GM21786 (cell line): ENCODE results near the gene RRN3.
"Not testable (repeated sequence)": the region's sequence is repeated elsewhere in the genome, so short reads cannot be mapped to it uniquely, and the experiment has no call there.

Experiments
- ATAC-seq: cut with Tn5 transposase; IDR thresholded peaks from one replicate; pipeline ENCODE4 v1.9.1; 2021; ENCODE audit not compliant: unreplicated experiment

RRN3 gene

DNA sequence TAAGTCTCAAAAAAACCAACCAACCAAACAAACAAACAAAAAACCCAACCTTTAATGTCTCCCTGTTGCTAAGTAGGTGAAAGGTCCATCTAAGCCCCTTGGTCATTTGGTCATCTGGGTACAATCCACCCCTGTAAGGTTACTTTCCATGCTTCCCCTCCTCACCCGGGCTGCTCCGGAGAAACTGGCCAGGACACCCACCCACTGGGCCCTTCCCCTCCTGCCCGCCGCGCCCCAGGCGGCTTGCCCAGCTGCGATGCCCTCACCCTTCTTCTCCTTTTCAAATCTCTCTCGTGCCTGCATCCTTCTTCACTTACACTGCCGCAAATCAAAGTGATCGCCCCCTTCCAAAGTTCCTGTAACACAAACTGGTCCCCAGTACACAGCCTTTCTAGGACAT lies 40.2 kb downstream of the RRN3 start:
- no peak for ATAC-seq

DNA sequence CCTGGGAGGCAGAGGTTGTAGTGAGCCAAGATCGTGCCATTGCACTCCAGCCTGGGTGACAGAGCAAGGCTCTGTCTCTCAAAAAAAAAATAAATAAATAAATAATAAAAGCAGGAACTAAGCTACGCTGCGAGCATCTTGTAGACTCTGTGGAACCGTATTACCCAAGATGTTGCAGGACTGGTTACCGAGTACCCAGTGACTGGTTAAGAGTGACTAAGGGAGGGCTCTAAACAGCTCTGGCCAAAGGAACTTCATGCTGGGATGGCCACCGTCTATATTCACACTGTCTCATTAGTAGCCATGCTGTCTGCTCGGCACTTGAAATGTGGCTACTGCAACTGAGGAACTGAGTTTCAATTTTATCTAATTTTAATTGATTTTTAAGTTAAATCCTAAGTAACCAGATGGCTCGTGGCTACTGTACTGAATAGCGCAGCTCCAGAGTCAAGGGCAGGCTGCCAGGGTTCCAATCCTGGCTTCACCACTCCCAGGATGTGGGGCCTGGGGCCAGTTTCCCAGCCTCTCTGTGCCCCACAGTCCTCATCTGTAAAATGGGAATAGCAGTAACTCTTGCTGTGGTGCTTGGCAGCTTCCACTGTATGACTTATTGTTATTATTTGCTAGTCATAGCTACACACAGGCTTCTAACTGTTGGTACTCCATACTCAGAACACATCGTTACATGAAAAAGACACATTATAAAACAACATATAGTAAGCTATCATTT lies 41.2 kb downstream of the RRN3 start:
- no peak for ATAC-seq

DNA sequence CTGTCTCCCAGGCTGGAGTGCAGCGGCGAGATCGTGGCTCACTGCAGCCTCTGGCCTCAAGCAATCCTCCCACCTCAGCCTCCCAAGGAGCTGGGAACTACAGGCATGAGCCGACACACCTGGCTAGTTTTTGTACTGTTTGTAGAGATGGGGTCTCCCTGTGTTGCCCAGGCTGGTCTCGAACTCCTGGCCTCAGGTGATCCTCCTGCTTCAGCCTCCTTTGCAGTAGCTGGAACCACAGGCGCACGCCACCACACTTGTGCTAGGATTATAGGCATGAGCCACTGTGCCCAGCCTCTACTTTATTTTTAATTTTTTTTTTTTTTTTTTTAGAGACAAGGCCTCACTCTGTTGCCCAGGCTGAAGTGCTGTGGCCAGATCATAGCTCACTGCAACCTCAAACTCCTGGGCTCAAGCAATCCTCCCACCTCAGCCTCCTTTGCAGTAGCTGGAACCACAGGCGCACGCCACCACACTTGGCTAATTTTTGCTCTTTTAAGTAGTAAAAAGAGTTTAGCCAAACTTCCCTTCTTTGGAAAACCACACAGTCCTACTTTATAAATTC lies 42.6 kb downstream of the RRN3 start:
- no peak for ATAC-seq

DNA sequence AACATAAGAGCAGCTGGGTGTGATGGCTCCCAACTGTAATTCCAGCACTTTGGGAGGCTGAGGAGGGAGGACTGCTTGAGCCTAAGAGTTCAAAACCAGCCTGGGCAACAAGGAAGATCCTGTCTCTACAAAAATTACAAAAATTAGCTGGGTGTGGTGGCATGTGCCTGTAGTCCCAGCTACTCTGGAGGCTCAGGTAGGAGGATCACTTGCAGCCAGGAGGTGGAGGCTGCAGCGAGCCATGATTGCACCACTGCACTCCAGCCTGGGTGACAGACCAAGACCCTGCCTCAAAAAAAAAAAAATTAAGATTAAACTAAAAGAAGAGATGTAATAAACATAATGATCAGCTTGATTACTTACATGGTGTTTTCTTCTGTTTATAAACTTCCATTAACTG lies 43.6 kb downstream of the RRN3 start:
- ATAC-seq: not testable (repeated sequence)

GRCh38 chr16:15049581-15050180 lies 44.4 kb downstream of the RRN3 start:
- no peak for ATAC-seq

GRCh38 chr16:15046692-15047376 lies 47.2 kb downstream of the RRN3 start:
- no peak for ATAC-seq

DNA sequence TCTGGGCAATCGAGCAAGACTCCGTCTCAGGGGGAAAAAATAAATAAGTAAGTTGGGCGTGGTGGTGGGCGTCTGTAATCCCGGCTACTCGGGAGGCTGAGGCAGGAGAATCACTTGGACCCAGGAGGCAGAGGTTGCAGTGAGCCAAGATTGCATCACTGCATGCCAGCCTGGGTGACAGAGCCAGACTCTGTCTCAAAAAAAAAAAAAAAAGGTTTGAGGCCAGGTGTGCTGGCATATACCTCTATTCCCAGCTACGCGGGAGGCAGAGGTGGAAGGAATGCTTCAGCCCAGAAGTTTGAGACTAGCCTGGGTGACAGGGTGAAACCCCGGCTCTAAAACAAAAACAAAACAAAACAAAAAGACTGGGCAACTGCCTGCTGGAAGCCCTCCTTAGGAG lies 48.8 kb downstream of the RRN3 start:
- not testable (repeated sequence) for ATAC-seq

DNA sequence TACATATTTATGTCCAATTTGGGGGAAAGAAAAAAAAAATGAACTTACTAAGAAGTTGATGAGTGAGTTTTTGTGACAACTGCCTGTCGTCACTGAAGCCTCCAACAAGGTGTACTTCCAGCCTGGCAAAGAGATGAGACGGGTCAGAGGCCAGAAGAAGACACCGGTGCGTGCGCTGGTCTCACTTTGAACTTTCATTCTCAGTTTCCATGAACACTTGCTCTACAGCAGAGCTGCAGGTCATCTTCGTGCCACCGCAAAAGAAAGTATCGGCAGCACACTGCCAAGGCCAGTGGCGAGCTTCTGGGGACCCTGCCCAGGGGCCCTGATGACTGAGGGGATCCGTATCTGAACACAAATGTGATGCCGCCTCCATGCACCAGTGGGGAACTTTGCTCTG lies 49.8 kb downstream of the RRN3 start:
- ATAC-seq: no peak

GRCh38 chr16:15043344-15043743 lies 50.7 kb downstream of the RRN3 start:
- ATAC-seq: no peak

DNA sequence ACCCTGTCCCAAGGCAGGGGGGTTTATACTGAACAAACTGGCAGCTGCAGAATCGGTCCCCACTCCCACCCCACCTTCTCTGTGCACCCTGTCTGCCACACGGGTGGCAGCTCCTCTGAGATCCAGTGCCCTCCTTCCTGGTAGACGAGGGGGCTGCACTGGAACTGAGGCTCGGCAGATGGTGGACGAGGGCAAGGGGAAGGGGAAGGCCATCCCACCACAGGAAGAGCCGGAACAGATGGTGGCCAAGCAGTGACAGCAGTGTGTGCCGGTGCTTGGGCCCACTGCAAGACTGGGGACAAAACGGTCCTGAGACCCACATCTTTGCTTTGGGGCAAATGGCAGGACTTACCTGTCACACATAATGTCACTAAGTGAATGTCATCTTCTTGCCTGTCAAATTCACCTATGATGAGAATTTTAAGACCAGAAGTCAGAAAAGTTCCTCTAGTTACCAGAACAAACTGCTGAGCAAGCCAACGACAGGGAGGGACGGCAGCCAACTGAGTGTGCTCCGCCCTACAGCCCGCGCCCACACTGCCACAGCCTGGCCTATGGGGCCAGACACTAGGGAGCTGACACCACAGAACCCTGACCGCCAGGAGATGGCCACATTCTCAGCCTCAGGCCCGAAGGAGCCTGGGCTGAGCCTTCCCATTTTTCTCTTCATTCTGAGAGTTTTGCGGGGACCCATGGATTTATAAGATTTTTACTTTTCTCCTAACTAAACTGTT lies 52.6 kb downstream of the RRN3 start:
- no peak for ATAC-seq

DNA sequence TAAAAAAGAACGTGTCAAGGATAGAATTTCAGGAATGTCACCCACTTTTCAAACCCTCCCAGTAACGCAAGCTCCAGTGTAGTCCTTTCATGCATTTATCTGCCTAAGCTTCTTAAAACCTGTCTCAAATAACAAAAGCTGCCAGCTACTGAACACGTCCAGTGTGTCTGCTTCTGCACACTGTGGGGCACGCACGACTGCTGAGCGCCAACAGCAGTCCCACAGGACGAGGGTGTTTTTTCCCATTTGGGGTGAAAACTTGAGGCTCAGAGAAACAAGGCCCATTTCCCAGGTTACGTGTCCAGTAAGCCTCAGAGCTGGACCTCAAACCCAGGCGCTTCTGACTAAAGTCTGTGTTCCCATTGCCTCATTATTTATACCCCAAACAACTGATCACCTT lies 55.4 kb downstream of the RRN3 start:
- ATAC-seq: no peak

- no peak for ATAC-seq
Observed at GRCh38 chr16:15037745-15038144, 56.3 kb downstream of the RRN3 start.

DNA sequence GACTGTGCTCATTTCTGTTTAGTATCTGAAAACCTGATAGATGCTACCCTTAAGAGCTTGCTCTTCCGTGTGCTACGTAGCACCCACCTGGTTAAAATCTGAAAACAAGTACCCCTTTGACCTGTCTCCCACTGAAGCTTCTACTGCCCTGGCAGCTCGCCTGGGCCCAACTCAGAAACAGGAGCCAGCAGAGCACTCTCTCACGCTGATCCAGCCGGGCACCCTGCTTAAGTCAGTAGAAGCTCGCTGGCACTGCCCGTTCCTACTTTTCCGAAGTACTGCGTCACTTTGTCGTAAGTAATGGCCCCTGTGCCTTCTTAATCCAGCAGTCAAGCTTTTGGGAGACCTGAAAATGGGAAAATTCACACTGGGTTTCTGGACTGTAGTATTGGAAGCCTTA lies 57.1 kb downstream of the RRN3 start:
- no peak for ATAC-seq

DNA sequence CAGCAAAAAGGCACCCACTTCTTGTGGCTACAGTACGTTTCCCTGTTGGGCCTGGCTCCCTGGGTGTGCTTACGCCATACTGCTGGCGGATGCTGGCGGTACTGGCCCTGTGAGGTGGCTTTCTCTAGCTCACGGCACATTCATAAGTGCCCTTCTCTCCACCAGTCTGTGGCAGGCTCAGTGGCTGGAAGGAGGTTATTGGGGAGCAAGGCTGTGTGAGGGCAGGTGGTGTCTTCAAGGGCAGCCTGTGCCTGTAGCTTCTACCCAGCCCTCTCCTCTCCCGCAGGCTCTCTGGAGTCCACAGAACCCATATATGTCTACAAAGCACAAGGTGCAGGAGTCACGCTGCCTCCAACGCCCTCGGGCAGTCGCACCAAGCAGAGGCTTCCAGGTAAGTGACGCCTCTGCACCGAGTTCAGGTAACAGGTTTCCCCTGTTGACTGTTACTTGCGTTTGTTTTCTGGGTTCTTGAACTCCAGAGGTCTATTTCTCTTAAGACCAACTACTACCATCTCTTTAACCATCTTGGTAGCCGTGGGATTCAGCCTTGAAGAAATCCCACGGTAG lies 58.8 kb downstream of the RRN3 start:
- ATAC-seq: no peak

DNA sequence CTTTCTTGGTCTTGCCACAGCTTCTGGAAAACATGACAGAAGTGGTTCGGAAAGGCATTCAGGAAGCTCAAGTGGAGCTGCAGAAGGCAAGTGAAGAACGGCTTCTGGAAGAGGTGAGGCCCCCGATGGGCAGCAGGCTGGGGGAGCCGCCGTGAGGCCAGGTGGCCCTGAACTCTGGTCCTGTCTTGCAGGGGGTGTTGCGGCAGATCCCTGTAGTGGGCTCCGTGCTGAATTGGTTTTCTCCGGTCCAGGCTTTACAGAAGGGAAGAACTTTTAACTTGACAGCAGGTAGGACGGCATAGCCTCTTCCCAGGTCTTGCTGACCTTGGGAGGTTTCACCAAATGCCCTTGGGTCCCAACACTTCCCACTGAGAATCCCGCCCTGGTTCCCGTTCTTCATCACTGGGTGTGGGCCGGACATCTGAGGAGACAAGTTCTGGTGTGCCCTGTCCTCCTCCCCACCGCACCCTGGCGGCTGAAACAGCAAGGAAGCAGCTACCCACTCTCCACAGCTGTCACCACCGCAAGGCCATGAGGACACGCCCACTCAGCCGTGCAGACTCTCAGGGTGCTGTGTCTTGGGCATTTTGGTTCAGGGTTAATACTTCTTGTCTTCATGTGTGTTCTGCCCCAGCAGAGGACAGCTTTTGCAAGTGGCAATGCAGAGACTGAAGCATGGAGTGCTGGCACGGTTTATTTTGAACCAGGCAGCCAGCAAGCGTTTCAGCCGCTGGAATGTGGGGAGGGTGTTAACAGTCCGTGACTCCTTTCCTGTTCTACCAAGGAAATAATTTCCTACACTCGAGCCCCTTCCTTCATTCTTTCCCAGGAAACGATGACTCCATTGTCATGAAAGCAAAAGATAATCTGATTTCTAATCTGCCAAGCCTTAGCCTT lies 59.6 kb downstream of the RRN3 start:
- no peak for ATAC-seq

- ATAC-seq: no peak
Observed at GRCh38 chr16:15033309-15033707, 60.8 kb downstream of the RRN3 start.

DNA sequence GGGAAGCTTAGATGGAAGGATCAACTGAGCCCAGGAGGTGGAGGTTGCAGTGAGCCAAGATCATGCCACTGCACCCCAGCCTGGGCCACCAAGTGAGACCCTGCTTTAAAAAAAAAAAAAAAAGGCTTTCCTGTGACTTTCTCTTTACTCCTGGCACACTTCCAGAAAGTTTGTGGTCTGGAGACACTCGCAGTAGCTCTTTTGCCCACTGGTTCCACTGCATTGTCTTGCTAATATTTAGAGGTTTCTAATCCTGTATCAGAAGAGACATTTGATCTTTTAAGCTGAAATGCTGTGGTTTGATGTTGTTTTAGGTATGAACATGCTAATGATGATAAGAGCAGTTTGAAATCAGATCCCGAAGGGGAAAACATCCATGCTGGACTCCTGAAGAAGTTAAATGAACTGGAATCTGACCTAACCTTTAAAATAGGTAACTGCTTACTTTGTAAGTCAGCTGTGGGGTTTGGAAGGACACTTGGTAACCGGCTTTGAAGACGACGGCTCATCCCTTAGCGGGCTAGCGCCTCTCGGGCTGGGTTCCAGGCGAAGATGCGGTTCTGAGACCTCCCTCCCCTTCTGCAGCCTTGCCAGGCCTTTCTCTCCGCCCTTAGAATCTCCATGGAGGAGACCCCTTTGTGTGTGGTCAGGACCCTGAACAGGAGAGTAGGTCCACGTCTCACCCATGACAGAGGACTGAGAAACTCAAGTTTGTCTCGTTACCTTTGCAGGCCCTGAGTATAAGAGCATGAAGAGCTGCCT lies 61.3 kb downstream of the RRN3 start:
- ATAC-seq: no peak

GRCh38 chr16:15031586-15031985 lies 62.5 kb downstream of the RRN3 start:
- ATAC-seq: no peak

GRCh38 chr16:15031179-15031578 lies 62.9 kb downstream of the RRN3 start:
- no peak for ATAC-seq
